ENCODE results near the gene NDUFV2. TPM values are rescaled to one million over a fixed set of nuclear protein-coding genes. Genes with fewer than 3 reads are reported as not detected.
A peak's percentile ranks its signal among the peaks of the same experiment; 100 is the strongest.

The NDUFV2 gene
- total RNA-seq, 1 experiment from 2014 or later: 194 TPM

- TF ChIP-seq ELF1 (IDR thresholded peaks at IDR 0.05; ENCODE audit: borderline replicate concordance, low read depth) (no peak), POLR2A (IDR thresholded peaks at IDR 0.05; ENCODE audit: borderline replicate concordance, extremely low read depth, insufficient read depth, insufficient read length) (no peak), CBX3 (IDR thresholded peaks at IDR 0.05; ENCODE audit: low read depth) (no peak), ATF3 (IDR thresholded peaks at IDR 0.05) (no peak), EZH2phosphoT487 (IDR thresholded peaks at IDR 0.05; ENCODE audit: borderline replicate concordance) (no peak), CEBPB (IDR thresholded peaks at IDR 0.05; ENCODE audit: low read depth) (peak; percentile 72), RAD21 (IDR thresholded peaks at IDR 0.05; ENCODE audit: low read depth) (peak; percentile 73)
Measured at GRCh38 chr18:9055185-9055584, 47.3 kb upstream of the NDUFV2 start (continued).

GRCh38 chr18:9055626-9056025 lies 46.9 kb upstream of the NDUFV2 start:
- DNase-seq (ENCODE audit: low read depth, low spot score) (no peak), ATAC-seq (no peak)
- H3K9me3 ChIP-seq (ENCODE audit: control insufficient read depth in 1 of 2, insufficient read depth in 1 of 2, low read depth in 1 of 2, low read length in 2 of 2): peaks cover 0 to 5% of the 10 kb centered on the region in 2 experiments; a peak in 1 of 4 replicates
- BruUV-seq (replicated peaks): no TSS peak
- no peaks in the 10 kb centered on the region for H3K9me2 ChIP-seq (ENCODE audit: insufficient read depth)
- H3K4me1 ChIP-seq (ENCODE audit: control insufficient read depth in 1 of 2, insufficient read depth in 2 of 2, low read length in 2 of 2): peaks cover 5 to 14% of the 10 kb centered on the region in 2 experiments; a peak in 3 of 4 replicates
- H3K79me2 ChIP-seq (ENCODE audit: insufficient read depth, low read length): no peaks in the 10 kb centered on the region
- H3K4me3 ChIP-seq (replicated peaks in 1 of 2; ENCODE audit: low read depth in 1 of 2, low read length in 2 of 2): no peak overlapping the region
- intact Hi-C loops (cut with micrococcal nuclease): loop anchor here (5.0 to 10.0 kb wide), 2 partner anchors 358 to 401 kb away; no protein-coding TSS in a partner anchor
- no peaks in the 10 kb centered on the region for H3K27me3 ChIP-seq (ENCODE audit: insufficient read depth, low read length)
- no peaks in the 10 kb centered on the region for H3K36me3 ChIP-seq (ENCODE audit: control insufficient read depth in 1 of 2, insufficient read depth in 2 of 2, low read length in 2 of 2)
- RAD21 ChIA-PET (ENCODE audit: low non-redundant PET in 1 of 2, low total read pairs in 2 of 2, uncharacterized antibody in 2 of 2, unreplicated experiment in 2 of 2): no interaction called here
- no peak overlapping the region for H3K27ac ChIP-seq (ENCODE audit: low read depth, low read length)
- peak overlapping the region; percentile 92 for H2AFZ ChIP-seq (ENCODE audit: low read depth, low read length, poor library complexity, severe bottlenecking)
- TF ChIP-seq ZNF274 (IDR thresholded peaks at IDR 0.05; ENCODE audit: low read depth, low read length) (no peak), EGR1 (IDR thresholded peaks at IDR 0.05; ENCODE audit: low read depth) (no peak), POLR2A (IDR thresholded peaks at IDR 0.05; ENCODE audit: borderline replicate concordance, extremely low read depth, insufficient read depth, insufficient read length) (no peak), RAD21 (IDR thresholded peaks at IDR 0.05; ENCODE audit: low read depth) (no peak), TCF7L2 (IDR thresholded peaks at IDR 0.05; ENCODE audit: borderline replicate concordance, extremely low read depth, insufficient read depth, insufficient read length) (no peak), ELF1 (IDR thresholded peaks at IDR 0.05; ENCODE audit: borderline replicate concordance, low read depth) (no peak), ZFX (IDR thresholded peaks at IDR 0.05) (no peak), CBX3 (IDR thresholded peaks at IDR 0.05; ENCODE audit: low read depth) (no peak), REST (IDR thresholded peaks at IDR 0.05; ENCODE audit: low read depth) (no peak)
- H3K4me2 ChIP-seq (ENCODE audit: low read length): peak overlapping the region; percentile 44
- H4K20me1 ChIP-seq (ENCODE audit: insufficient read depth): no peaks in the 10 kb centered on the region
- POLR2A ChIA-PET: interaction anchor here (0.7 kb wide), 1 partner anchor 40 kb away, joined by 3 read pairs; no protein-coding TSS in a partner anchor
- CTCF ChIA-PET: interaction anchor here (2.1 kb wide), 1 partner anchor 173 kb away, joined by 4 read pairs; no protein-coding TSS in a partner anchor
- no peak overlapping the region for H3K9ac ChIP-seq (ENCODE audit: low read length)
